Left lung (tissue), 10 donors: ENCODE data around the gene ADPRH. TPM values are rescaled to one million over a fixed set of nuclear protein-coding genes. Genes with fewer than 3 reads are reported as not detected.

ENCODE experiments used
- ATAC-seq: fragments of 200-7000 bp; cut with Tn5 transposase; one replicate; pipeline ENCODE4 v1.9.1; 2020; ENCODE audit warnings: moderate library complexity
- DNase-seq, 4 donors: peaks; one replicate each; pipeline ENCODE4 v3.0.0-alpha.2; 2013 to 2020
- H3K27ac ChIP-seq, 2 donors: fragments of 200-600 bp; sonication (generic) in 1 of 2; one replicate each; pipeline versions ENCODE4 v1.5.0 to v1.8.0; 2020 to 2021
- H3K27me3 ChIP-seq, 2 donors: fragments of 200-600 bp; sonication (generic) in 1 of 2; one replicate each; pipeline versions ENCODE4 v1.5.0 to v1.8.0; 2020 to 2021
- H3K36me3 ChIP-seq, 2 donors: fragments of 200-600 bp; sonication (generic) in 1 of 2; one replicate each; pipeline versions ENCODE4 v1.5.0 to v1.8.0; 2020 to 2021
- H3K4me1 ChIP-seq, 2 donors: fragments of 200-600 bp; one replicate each; pipeline ENCODE4 v1.8.0; 2021
- H3K4me3 ChIP-seq, 2 donors: fragments of 200-600 bp; sonication (generic) in 1 of 2; one replicate each; pipeline versions ENCODE4 v1.5.0 to v1.8.0; 2020 to 2021; ENCODE audit warnings: mild to moderate bottlenecking in 1 of 2
- H3K9me3 ChIP-seq, 2 donors: fragments of 200-600 bp; sonication (generic) in 1 of 2; one replicate each; pipeline versions ENCODE4 v1.5.0 to v1.8.0; 2020 to 2021
- CTCF ChIP-seq, 2 donors: fragments of 200-600 bp; sonication (generic) in 1 of 2; IDR thresholded peaks; one replicate each; pipeline versions ENCODE4 v1.5.0 to v1.8.0; 2021; ENCODE audit warnings: antibody characterized with exemption in 2 of 2
- intact Hi-C, 2 donors: fragments of 100-400 bp; cut with DNase I; formaldehyde crosslinking; loops; one replicate each; pipeline versions ENCODE4 v1.11.2 to v1.14.2; 2022
- polyA plus RNA-seq, 6 donors: library from polyadenylated mRNA; unstranded; fragments of 120-200 nt; gene quantifications; one replicate each; pipeline ENCODE4 v1.2.1, GENCODE V29; 2013; ENCODE audit not compliant: insufficient read length in 6 of 6
- total RNA-seq, 2 donors: library from RNA; stranded (reverse); fragmentation: NEBNext Ultra II Directional; extraction: Animal tissue kit (Norgen Biotek cat#: 25700); gene quantifications; one replicate each; pipeline ENCODE4 v1.2.1, GENCODE V29; 2021
- donor health status: DM: no; HTN: yes; CAD: no.
- donor health status: DM: no; HTN: no; CAD: no.

Gene ADPRH
- total and polyA plus RNA-seq, 8 donors = 9.5 to 24.0 (median 12.9) TPM

DNA sequence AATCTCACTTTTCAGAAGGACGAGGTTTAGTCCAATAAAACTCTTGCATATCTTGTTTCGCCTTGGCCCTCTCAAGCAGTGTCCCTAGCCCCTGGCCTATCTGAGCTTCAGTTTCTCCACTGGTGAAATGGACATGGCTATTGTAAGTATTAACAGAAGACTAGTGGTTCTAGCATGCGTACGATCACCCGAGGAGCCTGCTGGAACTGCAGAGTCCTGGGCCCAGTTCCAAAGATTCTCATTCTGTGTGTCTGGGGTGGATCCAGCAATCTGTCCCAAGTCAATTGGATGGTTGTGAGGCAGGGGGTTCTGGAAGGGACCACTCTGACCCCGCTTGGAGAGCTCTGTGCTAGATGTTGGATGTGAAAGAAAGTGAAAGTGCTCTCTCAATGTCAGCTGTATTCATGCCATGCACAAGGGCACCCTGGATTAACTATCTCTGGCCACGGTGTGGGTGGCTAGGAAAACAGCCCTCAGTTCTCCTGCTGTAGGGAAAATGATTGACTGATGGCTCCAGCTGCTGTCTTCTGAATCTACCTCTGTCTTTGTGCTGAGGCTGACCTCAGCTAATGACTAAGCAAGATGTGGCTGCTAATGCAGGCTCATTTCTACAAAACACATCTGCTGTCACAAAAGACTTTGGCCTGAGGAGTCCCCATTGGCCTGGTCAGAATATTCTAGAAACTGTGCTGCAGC is 16.5 kb downstream of the ADPRH start:
- DNase-seq = no peak
- intact Hi-C loops = loop anchor here in 1 of 2 donors (10.0 kb wide), 1 partner anchor 79 kb away; the partner anchor contains the start of gene COX17
- no peaks in the 10 kb centered on the region for H3K36me3 ChIP-seq
- no peak overlapping the region for H3K4me3 ChIP-seq
- H3K9me3 ChIP-seq = no peaks in the 10 kb centered on the region
- peak overlapping the region in 1 of 2 donors; percentile 9 for H3K27ac ChIP-seq
- H3K27me3 ChIP-seq = no peaks in the 10 kb centered on the region
- no peak for TF ChIP-seq CTCF (IDR thresholded peaks at IDR 0.05)
- peaks cover 7 to 26% of the 10 kb centered on the region in 2 donors for H3K4me1 ChIP-seq
- no peak for ATAC-seq

DNA sequence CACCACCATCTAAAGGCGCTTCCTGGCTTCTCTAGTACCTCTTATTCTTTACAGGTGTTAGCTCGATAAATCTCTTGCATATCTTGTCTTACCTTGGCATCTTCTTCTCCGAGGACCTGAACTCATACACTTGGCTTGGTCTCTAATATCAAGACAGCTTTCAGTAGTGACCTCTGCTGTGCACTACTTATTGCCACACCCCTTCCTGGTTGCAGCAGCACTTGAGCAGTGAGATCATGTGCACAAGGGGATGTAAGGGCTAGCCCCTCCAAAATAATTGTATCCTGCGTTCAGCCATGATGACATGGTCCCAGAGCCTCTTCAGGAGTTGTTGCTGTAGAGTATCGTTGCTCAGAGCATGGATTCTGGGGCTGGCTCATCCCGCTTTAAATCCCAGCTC is 17.1 kb downstream of the ADPRH start:
- Histone ChIP-seq H3K4me1 (peaks cover 7 to 31% of the 10 kb centered on the region in 2 donors), H3K27me3 (no peaks in the 10 kb centered on the region), H3K27ac (peak overlapping the region; percentile 37 to 69), H3K4me3 (no peak overlapping the region), H3K36me3 (no peaks in the 10 kb centered on the region), H3K9me3 (no peaks in the 10 kb centered on the region)
- ATAC-seq (peak; percentile 33), DNase-seq (no peak)
- intact Hi-C loops = loop anchor here in 1 of 2 donors (10.0 kb wide), 1 partner anchor 78 kb away; the partner anchor contains the start of gene COX17
- TF ChIP-seq CTCF (IDR thresholded peaks at IDR 0.05) = no peak

- H3K36me3 ChIP-seq = no peaks in the 10 kb centered on the region
- H3K27me3 ChIP-seq = no peaks in the 10 kb centered on the region
- peaks cover 10 to 33% of the 10 kb centered on the region in 2 donors for H3K4me1 ChIP-seq
- ATAC-seq = peak; percentile 39
- H3K27ac ChIP-seq = peak within 1 kb of the TSS; percentile 37 to 69
- no peaks in the 10 kb centered on the region for H3K9me3 ChIP-seq
- H3K4me3 ChIP-seq = no peak within 1 kb of the TSS
- intact Hi-C loops = loop anchor here in 1 of 2 donors (10.0 kb wide), 1 partner anchor 77 kb away; the partner anchor contains the start of gene COX17
- DNase-seq = peak in 1 of 4 donors; percentile 23
- TF ChIP-seq CTCF (IDR thresholded peaks at IDR 0.05) = no peak
Observed at GRCh38 chr3:119597548-119598288, 18.4 kb downstream of the ADPRH start, which contains the start of gene PLA1A. Gene PLA1A, plus strand, starts transcription at chr3:119597885. Its CDS starts 29 bp downstream, at chr3:119597914.

DNA sequence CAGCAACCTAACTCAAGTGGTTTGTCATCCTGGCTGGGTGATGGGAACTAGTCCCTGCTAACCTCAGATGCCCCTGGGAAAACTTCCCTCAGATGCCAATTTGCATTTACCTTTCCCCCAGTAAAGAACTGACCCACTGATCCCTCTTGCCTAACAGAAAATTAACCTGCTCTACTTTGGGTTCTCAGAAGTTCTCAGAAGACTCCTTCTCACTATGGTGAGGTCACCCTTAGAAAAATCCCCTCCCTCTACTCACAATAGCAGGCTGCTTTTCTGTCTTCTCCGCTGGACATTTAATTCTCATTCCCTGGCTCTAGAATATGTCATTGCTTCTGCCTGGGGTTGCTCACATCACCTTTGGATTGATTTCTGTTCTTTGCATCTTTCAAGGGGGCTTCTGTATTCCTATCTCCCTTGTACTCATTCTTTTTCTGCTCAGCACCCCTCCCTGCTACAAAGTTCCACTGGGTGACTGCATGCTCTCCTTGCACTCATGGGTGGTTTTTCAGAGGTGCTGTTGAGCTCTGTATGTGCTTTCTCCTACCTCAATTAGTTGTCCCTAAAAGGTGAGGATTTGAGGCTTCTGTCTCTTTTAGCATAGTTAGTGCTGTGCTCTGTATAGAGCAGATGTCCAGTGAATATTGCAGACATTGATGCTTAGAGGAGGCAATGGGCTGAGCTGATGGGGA is 19.3 kb downstream of the ADPRH start:
- no peak overlapping the region for H3K4me3 ChIP-seq
- ATAC-seq = no peak
- intact Hi-C loops = loop anchor here in 1 of 2 donors (10.0 kb wide), 1 partner anchor 76 kb away; the partner anchor contains the start of gene COX17

More for the DNA sequence above, 19.3 kb downstream of the ADPRH start:
- Histone ChIP-seq H3K36me3 (no peaks in the 10 kb centered on the region), H3K9me3 (no peaks in the 10 kb centered on the region), H3K4me1 (peaks cover 17 to 33% of the 10 kb centered on the region in 2 donors), H3K27me3 (no peaks in the 10 kb centered on the region), H3K27ac (peak overlapping the region in 1 of 2 donors; percentile 69)
- DNase-seq = no peak
- no peak for TF ChIP-seq CTCF (IDR thresholded peaks at IDR 0.05)
